ENCODE data around the gene TCP1. TPM values are rescaled to one million over a fixed set of nuclear protein-coding genes. Genes with fewer than 3 reads are reported as not detected.

The TCP1 gene
- total and polyA plus RNA-seq, 8 donors, result 112 to 267 (median 245) TPM

DNA sequence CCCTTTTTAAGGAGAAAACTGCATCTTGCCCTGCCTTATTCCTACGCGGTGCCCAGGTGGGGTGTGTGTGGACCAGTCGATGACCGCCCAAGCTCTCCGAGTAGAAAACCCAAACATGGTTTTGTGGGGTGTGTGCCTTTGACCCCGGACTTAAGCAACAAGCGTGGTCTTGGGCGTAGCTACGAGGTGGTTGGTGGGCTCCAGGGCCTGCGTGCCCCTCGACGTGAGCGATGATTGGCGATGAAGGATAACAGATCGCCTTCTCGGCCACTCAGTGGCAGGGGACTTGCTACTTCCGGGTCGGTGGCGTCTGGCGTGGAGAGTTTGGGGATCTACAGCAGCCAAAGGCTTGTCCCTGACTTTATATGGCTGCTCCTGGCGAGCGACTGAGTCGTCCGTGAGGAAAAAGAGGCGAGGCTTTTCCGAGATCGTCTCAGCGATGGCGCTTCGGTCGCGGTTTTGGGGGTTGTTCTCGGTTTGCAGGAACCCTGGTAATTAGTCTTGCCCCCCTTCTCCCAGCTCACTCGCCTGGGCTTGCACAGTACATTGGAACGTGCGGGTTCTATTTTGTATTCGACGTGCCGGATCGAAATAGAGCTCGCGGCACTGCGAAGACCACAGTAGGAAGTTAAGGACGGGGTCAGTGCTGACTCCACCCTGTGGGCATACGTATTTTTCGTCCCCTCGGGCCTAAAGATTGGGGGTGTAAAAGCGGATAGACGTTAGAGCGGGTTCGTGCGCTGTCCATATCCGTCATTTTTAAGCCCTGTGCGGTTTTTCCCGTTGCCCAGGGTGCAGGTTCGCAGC is 950 bp upstream of the TCP1 start, which contains the start of gene MRPL18:
Gene MRPL18 (plus strand): TSS at position 319 of the 807 bp plus-strand sequence. CDS start 121 bp downstream, at position 440.
- DNase-seq, result peak; percentile 93 to 98 (median 96)
- intact Hi-C loops (cut with DNase I), result no loop called here
- TF ChIP-seq, protein P1, sequence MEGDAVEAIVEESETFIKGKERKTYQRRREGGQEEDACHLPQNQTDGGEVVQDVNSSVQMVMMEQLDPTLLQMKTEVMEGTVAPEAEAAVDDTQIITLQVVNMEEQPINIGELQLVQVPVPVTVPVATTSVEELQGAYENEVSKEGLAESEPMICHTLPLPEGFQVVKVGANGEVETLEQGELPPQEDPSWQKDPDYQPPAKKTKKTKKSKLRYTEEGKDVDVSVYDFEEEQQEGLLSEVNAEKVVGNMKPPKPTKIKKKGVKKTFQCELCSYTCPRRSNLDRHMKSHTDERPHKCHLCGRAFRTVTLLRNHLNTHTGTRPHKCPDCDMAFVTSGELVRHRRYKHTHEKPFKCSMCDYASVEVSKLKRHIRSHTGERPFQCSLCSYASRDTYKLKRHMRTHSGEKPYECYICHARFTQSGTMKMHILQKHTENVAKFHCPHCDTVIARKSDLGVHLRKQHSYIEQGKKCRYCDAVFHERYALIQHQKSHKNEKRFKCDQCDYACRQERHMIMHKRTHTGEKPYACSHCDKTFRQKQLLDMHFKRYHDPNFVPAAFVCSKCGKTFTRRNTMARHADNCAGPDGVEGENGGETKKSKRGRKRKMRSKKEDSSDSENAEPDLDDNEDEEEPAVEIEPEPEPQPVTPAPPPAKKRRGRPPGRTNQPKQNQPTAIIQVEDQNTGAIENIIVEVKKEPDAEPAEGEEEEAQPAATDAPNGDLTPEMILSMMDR (IDR thresholded peaks at IDR 0.05), result no peak
- Histone ChIP-seq H3K36me3 (peaks cover 0 to 45% of the 10 kb centered on the region in 2 donors), H3K4me1 (peaks cover 25 to 66% of the 10 kb centered on the region in 2 donors), H3K4me3 (peak within 1 kb of the TSS; percentile 100), H3K27me3 (no peaks in the 10 kb centered on the region), H3K27ac (peak within 1 kb of the TSS; percentile 89 to 97), H3K9me3 (no peaks in the 10 kb centered on the region)
- ATAC-seq, result peak; percentile 92

DNA sequence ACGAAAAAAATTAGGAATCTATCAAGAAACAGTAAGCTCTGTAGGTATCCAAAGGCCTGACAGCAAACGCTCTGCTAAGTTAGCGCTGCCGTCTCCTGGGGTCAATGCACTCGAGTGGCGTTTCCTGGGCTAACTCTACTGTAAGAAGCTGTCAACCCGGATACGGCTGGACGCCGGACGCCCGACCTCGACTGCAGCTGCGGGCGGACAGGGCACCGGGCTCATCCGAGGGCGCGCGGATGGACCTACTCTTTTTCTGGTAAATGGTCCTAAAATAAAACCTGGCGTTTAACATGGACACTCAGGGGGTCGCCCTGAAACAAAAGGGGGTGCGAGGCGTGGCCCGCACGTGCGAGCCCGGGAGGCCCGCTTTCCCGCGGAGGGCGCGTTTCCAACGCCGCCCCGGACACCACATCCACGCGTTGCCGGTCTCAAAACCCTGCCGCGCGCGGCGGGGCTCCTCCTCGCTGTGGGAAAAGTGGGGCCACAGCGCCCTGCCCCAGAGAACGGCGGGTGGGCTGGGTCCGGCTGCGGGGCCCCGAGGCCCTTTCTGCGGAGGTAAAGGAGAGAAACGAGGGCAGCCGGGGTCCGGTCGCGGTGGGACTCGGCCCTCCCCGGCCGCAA is 537 bp downstream of the TCP1 start:
- ATAC-seq (peak; percentile 11), DNase-seq (peak; percentile 13 to 89 (median 52))
- TF ChIP-seq, protein P1 (IDR thresholded peaks at IDR 0.05), result no peak
- H3K36me3 ChIP-seq, result peaks cover 0 to 53% of the 10 kb centered on the region in 2 donors
- intact Hi-C loops (cut with DNase I), result no loop called here
- peaks cover 21 to 60% of the 10 kb centered on the region in 2 donors for H3K4me1 ChIP-seq
- H3K9me3 ChIP-seq, result no peaks in the 10 kb centered on the region
- H3K27me3 ChIP-seq, result no peaks in the 10 kb centered on the region
- H3K4me3 ChIP-seq, result peak overlapping the region; percentile 100
- peak overlapping the region; percentile 89 to 97 for H3K27ac ChIP-seq

DNA sequence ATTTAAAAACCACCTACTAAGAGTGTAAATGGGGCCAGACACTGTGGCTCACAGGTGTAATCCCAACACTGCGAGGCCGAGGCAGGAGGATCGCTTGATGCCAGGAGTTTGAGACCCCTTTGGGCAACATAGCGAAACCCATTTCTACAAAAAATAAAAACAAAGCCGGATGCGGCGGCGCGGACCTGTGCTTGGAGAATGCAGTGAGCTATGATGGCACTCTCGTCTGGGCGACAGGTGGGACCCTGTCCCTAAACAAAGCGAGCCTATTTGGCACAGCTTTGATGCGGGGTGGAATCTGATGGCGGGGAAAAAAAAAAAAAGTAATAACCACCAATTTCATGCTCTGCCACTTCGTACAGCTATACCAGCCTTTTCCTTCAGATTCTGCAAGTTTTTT is 1.1 kb downstream of the TCP1 start:
- Histone ChIP-seq H3K36me3 (peaks cover 0 to 53% of the 10 kb centered on the region in 2 donors), H3K4me1 (peaks cover 21 to 60% of the 10 kb centered on the region in 2 donors), H3K4me3 (peak overlapping the region; percentile 100), H3K9me3 (no peaks in the 10 kb centered on the region), H3K27me3 (no peaks in the 10 kb centered on the region), H3K27ac (peak overlapping the region; percentile 89 to 97)
- no peak for ATAC-seq
- intact Hi-C loops (cut with DNase I), result no loop called here
- TF ChIP-seq, protein P1 (IDR thresholded peaks at IDR 0.05), result no peak
- DNase-seq, result no peak

DNA sequence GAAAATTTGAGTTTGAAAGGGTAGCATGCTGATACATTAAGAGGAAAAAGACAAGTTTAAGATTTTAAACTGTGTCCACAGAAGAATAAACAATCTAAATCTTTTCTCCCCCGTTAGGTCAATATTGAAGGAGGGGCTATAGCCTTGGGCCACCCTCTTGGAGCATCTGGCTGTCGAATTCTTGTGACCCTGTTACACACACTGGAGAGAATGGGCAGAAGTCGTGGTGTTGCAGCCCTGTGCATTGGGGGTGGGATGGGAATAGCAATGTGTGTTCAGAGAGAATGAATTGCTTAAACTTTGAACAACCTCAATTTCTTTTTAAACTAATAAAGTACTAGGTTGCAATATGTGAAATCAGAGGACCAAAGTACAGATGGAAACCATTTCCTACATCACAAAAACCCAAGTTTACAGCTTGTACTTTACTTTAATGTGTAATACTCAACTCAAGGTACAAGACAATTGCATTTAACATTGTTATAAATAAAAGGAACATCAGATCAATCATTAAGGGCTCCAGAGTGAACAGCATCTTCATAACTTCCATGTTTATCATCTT is 10.8 kb downstream of the TCP1 start:
- Histone ChIP-seq H3K36me3 (peaks cover 7 to 100% of the 10 kb centered on the region in 2 donors), H3K27ac (no peak overlapping the region), H3K4me1 (no peaks in the 10 kb centered on the region), H3K4me3 (no peak overlapping the region), H3K27me3 (no peaks in the 10 kb centered on the region), H3K9me3 (no peaks in the 10 kb centered on the region)
- intact Hi-C loops (cut with DNase I), result no loop called here
- TF ChIP-seq, protein P1 (IDR thresholded peaks at IDR 0.05), result no peak
- ATAC-seq (no peak), DNase-seq (no peak)

DNA sequence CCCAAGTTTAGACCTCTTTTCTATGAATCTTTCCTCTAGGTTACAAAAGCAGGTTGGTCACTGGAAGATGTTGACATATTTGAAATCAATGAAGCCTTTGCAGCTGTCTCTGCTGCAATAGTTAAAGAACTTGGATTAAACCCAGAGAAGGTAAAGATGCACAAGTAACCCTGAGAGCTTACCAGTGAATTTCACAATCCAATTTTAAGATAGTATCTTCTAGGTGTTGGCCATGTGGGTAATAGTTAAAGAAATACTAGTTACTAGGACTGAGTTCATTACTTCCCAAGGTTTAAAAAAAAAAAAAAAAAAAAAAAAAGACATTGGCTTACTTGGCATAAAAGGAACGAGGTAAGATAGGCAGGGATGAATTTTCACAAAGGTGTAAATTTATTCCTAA is 11.3 kb downstream of the TCP1 start:
- H3K9me3 ChIP-seq, result no peaks in the 10 kb centered on the region
- intact Hi-C loops (cut with DNase I), result no loop called here
- TF ChIP-seq, protein P1 (IDR thresholded peaks at IDR 0.05), result no peak
- peaks cover 7 to 100% of the 10 kb centered on the region in 2 donors for H3K36me3 ChIP-seq
- no peak for ATAC-seq
- no peak overlapping the region for H3K4me3 ChIP-seq
- H3K27me3 ChIP-seq, result no peaks in the 10 kb centered on the region
- H3K27ac ChIP-seq, result no peak overlapping the region
- DNase-seq, result no peak
- no peaks in the 10 kb centered on the region for H3K4me1 ChIP-seq
